ENCODE data around the gene TBL1X.

DNA sequence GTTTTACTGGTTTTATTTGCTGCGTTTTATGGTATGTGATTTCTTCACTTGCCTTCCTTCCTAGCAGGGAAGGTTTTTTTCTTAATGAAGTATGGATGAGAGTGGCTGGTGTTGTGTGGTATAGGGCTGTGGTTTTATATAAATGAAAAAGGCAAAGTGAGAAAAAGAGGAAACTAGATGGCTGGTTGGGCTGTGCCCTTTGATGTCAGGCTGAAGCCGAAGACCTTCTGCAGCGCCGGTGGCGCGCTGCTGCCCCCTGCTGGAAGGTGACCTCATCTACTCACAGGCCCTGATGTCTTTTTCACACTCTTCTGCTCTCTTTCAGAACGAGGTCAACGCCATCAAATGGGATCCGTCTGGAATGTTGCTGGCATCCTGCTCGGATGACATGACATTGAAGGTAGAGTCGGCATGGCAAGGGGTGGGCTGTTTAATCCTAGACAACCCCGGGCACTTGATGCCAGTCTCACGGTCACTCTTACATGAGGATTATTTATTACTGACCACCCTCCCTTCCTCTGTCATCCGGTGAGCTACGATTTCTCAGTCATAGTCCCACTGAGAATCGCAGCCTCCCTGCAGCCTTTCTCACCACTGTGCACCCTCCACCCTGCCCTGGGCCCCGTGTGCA, 244.2 kb downstream of the TBL1X start:
- TF ChIP-seq CTCF (IDR thresholded peaks at IDR 0.05) = peak; percentile 87
- TF ChIP-seq POLR2AphosphoS5 (IDR thresholded peaks at IDR 0.05; ENCODE audit: low read depth, low read length) = no peak
- no peak for TF ChIP-seq REST (IDR thresholded peaks at IDR 0.05; ENCODE audit: insufficient read depth in 1 of 2, low read depth in 2 of 2, low read length in 1 of 2)
- TF ChIP-seq SIN3A (IDR thresholded peaks at IDR 0.05; ENCODE audit: borderline replicate concordance, insufficient read depth, low read depth, low read length) = no peak
- peak; percentile 96 for TF ChIP-seq TCF7L2 (IDR thresholded peaks at IDR 0.05; ENCODE audit: low read depth, low read length)
